Heart left ventricle (tissue), 16 donors: Measurements from ENCODE around the gene LHX4. TPM values are rescaled to one million over a fixed set of nuclear protein-coding genes. Genes with fewer than 3 reads are reported as not detected.

Experiments
- ATAC-seq, 4 donors: fragments of 200-7000 bp; cut with Tn5 transposase; one replicate each; pipeline ENCODE4 v1.9.1; 2020 to 2022; ENCODE audit warnings: moderate library complexity in 4 of 4, mild to moderate bottlenecking in 3 of 4, moderate number of reproducible peaks in 1 of 4
- DNase-seq, 5 donors: peaks; one replicate each; pipeline ENCODE4 v3.0.0-alpha.2; 2020
- H3K27ac ChIP-seq, 12 donors: fragments of 200-600 bp; sonication (generic) in 4 of 12; one replicate each; pipeline versions ENCODE4 v1.5.0 to v1.8.0; 2016 to 2022; ENCODE audit warnings: mild to moderate bottlenecking in 2 of 12
- H3K27me3 ChIP-seq, 9 donors: fragments of 200-600 bp; sonication (generic) in 2 of 9; one replicate each; pipeline versions ENCODE4 v1.5.1 to v1.8.0; 2016 to 2022; ENCODE audit warnings: mild to moderate bottlenecking in 3 of 9
- H3K36me3 ChIP-seq, 9 donors: fragments of 200-600 bp; sonication (generic) in 2 of 9; one replicate each; pipeline versions ENCODE4 v1.5.0 to v1.8.0; 2018 to 2022; ENCODE audit warnings: mild to moderate bottlenecking in 2 of 9
- H3K4me1 ChIP-seq, 12 donors: fragments of 200-600 bp; sonication (generic) in 4 of 12; one replicate each; pipeline versions ENCODE4 v1.5.0 to v1.8.0; 2016 to 2022; ENCODE audit warnings: mild to moderate bottlenecking in 3 of 12
- H3K4me3 ChIP-seq, 12 donors: fragments of 200-600 bp; sonication (generic) in 4 of 12; one replicate each; pipeline versions ENCODE4 v1.5.0 to v1.8.0; 2017 to 2022; ENCODE audit warnings: mild to moderate bottlenecking in 9 of 12, moderate library complexity in 4 of 12
- H3K9me3 ChIP-seq, 12 donors: fragments of 200-600 bp; sonication (generic) in 4 of 12; one replicate each; pipeline versions ENCODE4 v1.5.0 to v1.8.0; 2016 to 2022; ENCODE audit warnings: mild to moderate bottlenecking in 1 of 12
- POLR2A ChIP-seq, 2 donors: fragments of 450-650 bp; IDR thresholded peaks; one replicate each; pipeline ENCODE4 v1.6.1; 2017; ENCODE audit warnings: antibody characterized with exemption in 2 of 2, mild to moderate bottlenecking in 2 of 2, moderate library complexity in 2 of 2
- whole genome bisulfite sequencing, 4 donors: extraction: QIAGEN DNeasy Blood & Tissue Kit in 2 of 4; methylation state at CpG; one replicate each; pipeline versions ENCODE4 v1.1.5 to v1.1.7; 2013 to 2018; 5-methylcytosine and 5-hydroxymethylcytosine counted together
- intact Hi-C, 10 donors: fragments of 100-400 bp; cut with DNase I; formaldehyde crosslinking; loops; one replicate each; pipeline versions ENCODE4 v1.11.1 to v1.14.2; 2022
- polyA plus RNA-seq, 2 donors: library from polyadenylated mRNA; stranded (reverse); fragments of 200-250 nt; gene quantifications; one replicate each; pipeline ENCODE4 v1.2.3, GENCODE V29; 2013
- total RNA-seq, 9 donors: library from RNA; depleted of rRNA in 2 of 9; stranded (reverse); fragments of >200 nt in 2 of 9; fragmentation: NEBNext Ultra II Directional in 3 of 9; extraction: Animal tissue kit (Norgen Biotek cat#: 25700) in 3 of 9; gene quantifications; one replicate each; pipeline versions ENCODE4 v1.1.0 to v1.2.4, GENCODE V29; 2016 to 2023
- TF ChIP-seq, protein P1 (sequence below), 12 donors: fragments of 200-600 bp; sonication (generic) in 4 of 12; IDR thresholded peaks; one replicate each; pipeline versions ENCODE4 v1.5.0 to v1.8.0; 2018 to 2022; ENCODE audit warnings: antibody characterized with exemption in 12 of 12, mild to moderate bottlenecking in 5 of 12
- donor health status: ischemic (EF 13 %, LVEDD 7.1; RV severe dilation, severe dysfunction).
- donor health status: healthy with polysubstance abuse.
- donor health status: DM: no; HTN: yes; CAD: no.
- donor health status: DM: no; HTN: no; CAD: no.
- donor health status: ischemic (EF 25% LVEDD 6.9; RV normal size, moderate dysfunction).
- donor health status: ischemic (EF 25% LVEDD 5.7; RV mildly dilated, moderate dysfunction).
- donor health status: healthy.
- donor health status: DM: yes; HTN: yes; CAD: no.
- donor health status: ischemic (EF 35%, LVEDD 5.7; RV mildly dilated, moderate dysfunction).
- donor health status: nonischemic (EF 11% LVEDD 7.7; RV severe dilation, severe dysfunction).
- donor health status: DM: yes; HTN: yes; CAD: no.
- donor health status: PGD.
- donor health status: ischemic (EF 29% LVEDD 5.4; RV normal size, mild dysfunction).
- donor health status: nonischemic (EF 23%, LVEDD 6.1; RV moderate dilation, normal function).

Gene LHX4
- total and polyA plus RNA-seq, 11 donors, result not detected

DNA sequence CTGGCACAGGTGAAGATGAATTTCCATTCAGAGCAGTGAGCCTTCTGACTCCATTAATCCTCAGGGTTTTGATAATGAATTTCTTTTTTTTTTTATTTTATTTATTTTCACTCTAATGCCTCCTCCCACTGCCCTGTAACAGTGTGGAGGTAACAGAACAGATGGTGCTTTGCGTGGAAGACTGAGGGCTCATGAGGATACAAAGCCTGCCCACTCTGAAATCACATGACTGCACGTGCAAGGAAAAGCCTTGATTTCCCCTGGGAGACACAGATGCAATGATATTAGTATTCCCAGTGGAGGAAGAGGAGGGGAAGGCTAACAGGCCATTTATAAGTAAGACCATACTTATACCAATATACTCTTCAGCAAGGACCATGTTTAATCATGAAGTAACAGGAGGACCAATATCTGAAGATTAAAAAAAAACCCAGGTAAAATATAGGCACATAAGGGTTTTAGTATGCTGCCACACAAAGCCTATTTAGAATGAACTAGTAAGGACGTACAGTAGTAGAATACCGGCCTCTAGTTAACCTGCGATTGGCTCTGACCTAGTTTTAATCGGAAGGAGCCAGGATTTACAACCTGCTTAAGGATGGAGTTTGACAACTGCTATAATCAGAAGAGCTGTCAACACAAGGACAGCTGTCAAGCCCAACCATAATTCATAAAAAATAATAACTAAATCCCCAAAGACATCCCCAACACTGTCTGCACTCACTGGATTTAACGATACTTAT, 69.6 kb downstream of the LHX4 start:
- WGBS, 4 donors, result 69 to 82% (median 73%) methylated on average over 7 of the region's 7 CpGs
- intact Hi-C loops, result no loop called here
- Histone ChIP-seq H3K4me3 (no peak overlapping the region), H3K27me3 (no peaks in the 10 kb centered on the region), H3K27ac (no peak overlapping the region), H3K9me3 (no peaks in the 10 kb centered on the region), H3K36me3 (no peaks in the 10 kb centered on the region), H3K4me1 (no peaks in the 10 kb centered on the region)
- ATAC-seq (no peak), DNase-seq (no peak)
- TF ChIP-seq, protein P1, sequence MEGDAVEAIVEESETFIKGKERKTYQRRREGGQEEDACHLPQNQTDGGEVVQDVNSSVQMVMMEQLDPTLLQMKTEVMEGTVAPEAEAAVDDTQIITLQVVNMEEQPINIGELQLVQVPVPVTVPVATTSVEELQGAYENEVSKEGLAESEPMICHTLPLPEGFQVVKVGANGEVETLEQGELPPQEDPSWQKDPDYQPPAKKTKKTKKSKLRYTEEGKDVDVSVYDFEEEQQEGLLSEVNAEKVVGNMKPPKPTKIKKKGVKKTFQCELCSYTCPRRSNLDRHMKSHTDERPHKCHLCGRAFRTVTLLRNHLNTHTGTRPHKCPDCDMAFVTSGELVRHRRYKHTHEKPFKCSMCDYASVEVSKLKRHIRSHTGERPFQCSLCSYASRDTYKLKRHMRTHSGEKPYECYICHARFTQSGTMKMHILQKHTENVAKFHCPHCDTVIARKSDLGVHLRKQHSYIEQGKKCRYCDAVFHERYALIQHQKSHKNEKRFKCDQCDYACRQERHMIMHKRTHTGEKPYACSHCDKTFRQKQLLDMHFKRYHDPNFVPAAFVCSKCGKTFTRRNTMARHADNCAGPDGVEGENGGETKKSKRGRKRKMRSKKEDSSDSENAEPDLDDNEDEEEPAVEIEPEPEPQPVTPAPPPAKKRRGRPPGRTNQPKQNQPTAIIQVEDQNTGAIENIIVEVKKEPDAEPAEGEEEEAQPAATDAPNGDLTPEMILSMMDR (IDR thresholded peaks at IDR 0.05), result no peak
- no peak for TF ChIP-seq POLR2A (IDR thresholded peaks at IDR 0.05)

DNA sequence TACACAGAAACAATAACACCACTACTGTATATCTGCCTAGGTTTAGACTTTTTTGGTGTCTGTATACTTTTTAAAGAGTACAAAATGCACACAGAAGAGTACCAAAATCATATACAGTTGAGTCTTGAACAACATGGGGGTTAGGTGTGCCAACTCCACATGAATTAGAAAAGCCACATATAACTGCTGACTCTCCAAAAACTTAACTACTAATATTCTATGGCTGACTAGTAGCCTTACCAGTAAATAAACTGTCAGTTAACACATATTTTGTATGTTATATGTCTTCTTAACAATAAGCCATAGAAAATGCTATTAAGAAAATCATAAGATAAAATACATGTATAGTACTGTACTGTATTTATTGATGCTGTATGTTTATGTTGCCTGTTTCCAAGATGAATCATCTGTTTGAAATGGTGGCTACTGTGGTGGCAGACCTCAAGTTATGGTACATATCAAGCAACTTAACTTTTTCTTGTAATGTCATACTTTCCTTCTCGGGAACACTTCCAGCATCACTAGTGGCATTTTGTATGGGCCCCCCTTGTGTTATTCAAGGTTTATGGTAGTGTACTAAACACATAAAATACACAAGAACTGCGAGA, 71.2 kb downstream of the LHX4 start:
- Histone ChIP-seq H3K27ac (no peak overlapping the region), H3K9me3 (peaks cover 0 to 15% (median 0%) of the 10 kb centered on the region in 12 donors), H3K4me1 (no peaks in the 10 kb centered on the region), H3K27me3 (no peaks in the 10 kb centered on the region), H3K36me3 (no peaks in the 10 kb centered on the region), H3K4me3 (no peak overlapping the region)
- ATAC-seq (no peak), DNase-seq (no peak)
- WGBS, 4 donors, result 96 to 99% (median 98%) methylated on average over 2 of the region's 2 CpGs
- intact Hi-C loops, result no loop called here
- no peak for TF ChIP-seq POLR2A (IDR thresholded peaks at IDR 0.05)
- TF ChIP-seq, protein P1 (IDR thresholded peaks at IDR 0.05), result no peak

DNA sequence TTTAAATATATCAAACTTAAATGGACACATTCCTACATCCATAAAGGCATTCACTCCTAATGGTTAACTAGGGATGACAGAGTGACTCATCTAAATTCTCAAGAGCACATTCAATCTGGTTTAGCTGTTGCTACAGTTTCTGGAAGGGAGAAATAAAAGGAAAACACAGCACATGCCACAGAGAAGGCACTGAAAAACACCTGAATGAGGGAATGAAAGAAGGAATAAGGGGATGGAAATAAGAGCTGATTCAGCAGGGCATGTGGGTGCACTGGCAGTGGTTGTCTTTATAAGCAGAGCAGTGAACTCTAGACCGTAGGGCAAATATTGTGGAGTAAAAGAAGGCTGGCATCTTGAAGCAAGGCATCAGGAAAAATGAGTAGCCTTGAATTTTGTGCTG, 79.3 kb downstream of the LHX4 start:
- WGBS, 4 donors, result 94 to 97% (median 96%) methylated on average over 1 of the region's 1 CpG
- intact Hi-C loops, result no loop called here
- ATAC-seq, result no peak

DNA sequence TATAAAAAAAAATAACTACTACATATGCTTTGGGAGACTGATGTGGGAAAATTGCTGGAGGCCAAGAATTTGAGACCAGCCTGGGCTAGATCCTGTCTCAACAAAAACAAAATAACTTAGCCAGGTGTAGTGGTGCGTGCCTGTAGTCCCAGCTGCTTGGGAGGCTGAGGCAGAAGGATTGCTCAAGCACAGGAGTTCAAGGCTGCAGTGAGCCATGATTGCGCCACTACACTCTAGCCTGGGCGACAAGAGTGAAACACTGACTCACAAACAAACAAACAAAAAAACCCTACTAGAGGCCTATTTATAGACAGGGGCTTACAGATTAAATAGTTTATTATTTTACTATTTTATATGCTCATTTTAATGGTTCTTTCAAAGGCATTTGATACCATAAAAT, 80.0 kb downstream of the LHX4 start:
- intact Hi-C loops, result no loop called here

More for the DNA sequence above, 79.3 kb downstream of the LHX4 start:
- H3K4me3 ChIP-seq, result no peak overlapping the region
- H3K9me3 ChIP-seq, result peaks cover 0 to 17% (median 0%) of the 10 kb centered on the region in 12 donors
- H3K4me1 ChIP-seq, result peaks cover 0 to 4% (median 0%) of the 10 kb centered on the region in 12 donors
- no peaks in the 10 kb centered on the region for H3K27me3 ChIP-seq
- no peak for TF ChIP-seq POLR2A (IDR thresholded peaks at IDR 0.05)
- peaks cover 0 to 6% (median 0%) of the 10 kb centered on the region in 9 donors for H3K36me3 ChIP-seq
- DNase-seq, result no peak
- H3K27ac ChIP-seq, result no peak overlapping the region

DNA sequence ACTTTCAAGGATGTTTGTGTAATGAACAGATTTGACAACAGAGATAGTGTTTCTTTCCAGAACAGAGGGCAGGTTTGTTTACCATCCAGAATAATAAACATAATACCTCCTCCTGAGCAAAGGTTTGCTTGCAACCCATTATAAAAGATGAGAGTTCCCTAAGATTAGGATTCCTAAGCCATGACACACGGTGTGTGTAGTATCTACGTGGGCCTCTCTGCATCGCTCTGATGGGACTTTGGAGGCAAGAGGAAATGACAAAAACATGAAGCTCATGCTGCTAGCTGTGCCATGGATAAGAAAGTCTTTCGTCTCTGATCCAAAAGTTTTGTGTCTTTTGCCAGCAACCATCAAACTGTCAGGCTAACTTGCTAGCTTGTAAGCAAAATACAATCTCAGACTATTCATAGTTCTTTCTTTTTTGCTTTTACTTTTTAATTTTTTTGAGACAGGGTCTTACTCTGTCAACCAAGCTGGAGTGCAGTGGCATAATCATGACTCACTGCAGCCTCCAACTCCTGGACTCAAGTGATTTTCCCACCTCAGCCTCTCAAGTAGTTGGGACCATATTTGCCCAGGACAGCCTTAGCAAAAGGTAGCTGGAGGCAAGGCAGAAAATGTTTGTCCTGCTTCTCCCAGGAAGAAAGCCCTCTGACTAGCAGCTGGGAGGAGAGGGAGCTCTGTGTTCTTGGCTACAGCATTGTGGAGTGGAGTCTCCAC, 81.1 kb downstream of the LHX4 start:
- DNase-seq (no peak), ATAC-seq (no peak)
- intact Hi-C loops, result no loop called here
- Histone ChIP-seq H3K36me3 (peaks cover 0 to 6% (median 0%) of the 10 kb centered on the region in 9 donors), H3K27me3 (no peaks in the 10 kb centered on the region), H3K27ac (no peak overlapping the region), H3K4me1 (peaks cover 0 to 16% (median 0%) of the 10 kb centered on the region in 12 donors), H3K4me3 (no peak overlapping the region), H3K9me3 (peaks cover 0 to 4% (median 0%) of the 10 kb centered on the region in 12 donors)
- TF ChIP-seq, protein P1 (IDR thresholded peaks at IDR 0.05), result no peak
- TF ChIP-seq POLR2A (IDR thresholded peaks at IDR 0.05), result no peak
- WGBS, 4 donors, result 84 to 93% (median 88%) methylated on average over 4 of the region's 4 CpGs

More for the DNA sequence above, 80.0 kb downstream of the LHX4 start:
- Histone ChIP-seq H3K4me1 (peaks cover 0 to 5% (median 0%) of the 10 kb centered on the region in 12 donors), H3K4me3 (no peak overlapping the region), H3K36me3 (peaks cover 0 to 6% (median 0%) of the 10 kb centered on the region in 9 donors), H3K27ac (no peak overlapping the region), H3K9me3 (peaks cover 0 to 12% (median 0%) of the 10 kb centered on the region in 12 donors), H3K27me3 (no peaks in the 10 kb centered on the region)
- WGBS, 4 donors, result 89 to 96% (median 94%) methylated on average over 3 of the region's 3 CpGs
- DNase-seq (no peak), ATAC-seq (no peak)
- no peak for TF ChIP-seq POLR2A (IDR thresholded peaks at IDR 0.05)
